CD14-positive monocyte (primary cell): ENCODE data around the gene RINL. TPM values are rescaled to one million over a fixed set of nuclear protein-coding genes. Genes with fewer than 3 reads are reported as not detected.
"Not testable (repeated sequence)": the region's sequence is repeated elsewhere in the genome, so short reads cannot be mapped to it uniquely, and the experiment has no call there.

Experiments used
- DNase-seq, 3 donors: peaks; one replicate each; pipeline ENCODE4 v3.0.0-alpha.2; 2011 to 2022
- H2AFZ ChIP-seq: 2 replicates; pipeline ENCODE4 v1.6.0; 2012; ENCODE audit warnings: mild to moderate bottlenecking, low read depth, low read length, inconsistent platforms; ENCODE audit not compliant: insufficient read depth, poor library complexity, severe bottlenecking
- H3K27ac ChIP-seq, 2 donors: 1 replicate in 1 of 2; 2 replicates in 1 of 2; pipeline ENCODE4 v1.5.1; 2012 to 2013; ENCODE audit warnings: low read length in 2 of 2, control low read depth in 1 of 2, inconsistent platforms in 1 of 2, low read depth in 1 of 2, mild to moderate bottlenecking in 1 of 2
- H3K27me3 ChIP-seq, 2 donors: one replicate each; pipeline versions ENCODE4 v1.6.0 to v1.6.1; 2011 to 2013; ENCODE audit warnings: low read length in 2 of 2; ENCODE audit not compliant: control insufficient read depth in 2 of 2, insufficient read depth in 2 of 2
- H3K36me3 ChIP-seq, 2 donors: replicated peaks in 1 of 2; 1 replicate in 1 of 2; 2 replicates in 1 of 2; pipeline versions ENCODE4 v1.5.1 to v1.6.1; 2012 to 2013; ENCODE audit warnings: low read length in 2 of 2, control low read depth in 1 of 2, inconsistent platforms in 1 of 2, mild to moderate bottlenecking in 1 of 2; ENCODE audit not compliant: insufficient read depth in 2 of 2, control insufficient read depth in 1 of 2
- H3K4me1 ChIP-seq, 2 donors: 1 replicate in 1 of 2; 2 replicates in 1 of 2; pipeline versions ENCODE4 v1.5.1 to v1.6.1; 2012 to 2013; ENCODE audit warnings: low read length in 2 of 2, control low read depth in 1 of 2, inconsistent platforms in 1 of 2, mild to moderate bottlenecking in 1 of 2, moderate library complexity in 1 of 2; ENCODE audit not compliant: insufficient read depth in 2 of 2, control insufficient read depth in 1 of 2
- H3K4me2 ChIP-seq: replicated peaks from 2 replicates; pipeline ENCODE3; 2012; ENCODE audit warnings: low read length, moderate library complexity, mild to moderate bottlenecking; ENCODE audit not compliant: poor library complexity, severe bottlenecking; ENCODE audit errors: extremely low read depth
- H3K4me3 ChIP-seq, 3 experiments: fragments of 200-600 bp in 1 of 3; sonication (generic) in 1 of 3; replicated peaks in 1 of 3; 1 replicate in 2 of 3; 2 replicates in 1 of 3; pipeline ENCODE4 v1.5.1; 2011 to 2013; ENCODE audit warnings: low read length in 3 of 3, mild to moderate bottlenecking in 3 of 3, control low read depth in 2 of 3, low read depth in 2 of 3, inconsistent platforms in 1 of 3, moderate library complexity in 1 of 3
- H3K79me2 ChIP-seq: 2 replicates; pipeline ENCODE4 v1.6.0; 2012; ENCODE audit warnings: mild to moderate bottlenecking, control low read depth, inconsistent platforms, low read length, moderate library complexity; ENCODE audit not compliant: insufficient read depth
- H3K9ac ChIP-seq: 2 replicates; pipeline ENCODE4 v1.6.0; 2017; ENCODE audit warnings: low read length, mild to moderate bottlenecking; ENCODE audit not compliant: insufficient read depth, poor library complexity, severe bottlenecking
- H3K9me3 ChIP-seq, 2 donors: replicated peaks in 1 of 2; 1 replicate in 1 of 2; 2 replicates in 1 of 2; pipeline versions ENCODE4 v1.5.1 to v1.6.1; 2012 to 2013; ENCODE audit warnings: low read length in 2 of 2, control low read depth in 1 of 2; ENCODE audit not compliant: control insufficient read depth in 1 of 2, insufficient read depth in 1 of 2
- H4K20me1 ChIP-seq: 2 replicates; pipeline ENCODE4 v1.6.0; 2012; ENCODE audit warnings: mild to moderate bottlenecking, low read length, control low read depth, moderate library complexity; ENCODE audit not compliant: insufficient read depth
- H3K27ac Mint-ChIP-seq, 7 donors: one replicate each; pipeline ENCODE4 v1.8.0; 2020; ENCODE audit warnings: mild to moderate bottlenecking in 7 of 7, mixed read lengths in 7 of 7, moderate library complexity in 6 of 7, inconsistent platforms in 2 of 7
- H3K27me3 Mint-ChIP-seq, 3 donors: one replicate each; pipeline ENCODE4 v1.8.0; 2021 to 2022; ENCODE audit warnings: low read depth in 3 of 3, mild to moderate bottlenecking in 3 of 3, mixed read lengths in 3 of 3, moderate library complexity in 3 of 3, inconsistent platforms in 1 of 3
- H3K36me3 Mint-ChIP-seq, 2 donors: one replicate each; pipeline ENCODE4 v1.8.0; 2020; ENCODE audit warnings: mixed read lengths in 2 of 2, inconsistent platforms in 1 of 2, mild to moderate bottlenecking in 1 of 2
- H3K4me1 Mint-ChIP-seq: one replicate; pipeline ENCODE4 v1.8.0; 2020; ENCODE audit warnings: mild to moderate bottlenecking, mixed read lengths
- H3K4me3 Mint-ChIP-seq, 2 donors: one replicate each; pipeline ENCODE4 v1.8.0; 2020; ENCODE audit warnings: mild to moderate bottlenecking in 2 of 2, mixed read lengths in 2 of 2, moderate library complexity in 1 of 2
- H3K9me3 Mint-ChIP-seq, 7 donors: one replicate each; pipeline ENCODE4 v1.8.0; 2020 to 2022; ENCODE audit warnings: mixed read lengths in 7 of 7, mild to moderate bottlenecking in 6 of 7, moderate library complexity in 6 of 7, inconsistent platforms in 2 of 7
- CTCF ChIP-seq: fragments of 200-600 bp; IDR thresholded peaks from one replicate; pipeline ENCODE4 v1.8.0; 2022; ENCODE audit warnings: antibody characterized with exemption, mild to moderate bottlenecking
- WGBS: methylation state at CpG from one replicate; pipeline ENCODE4 v1.1.5; 2013; ENCODE audit warnings: missing lambda C conversion rate; ENCODE audit not compliant: insufficient coverage; 5-methylcytosine and 5-hydroxymethylcytosine counted together
- intact Hi-C, 2 donors: fragments of 100-400 bp; cut with micrococcal nuclease; formaldehyde crosslinking; loops; one replicate each; pipeline versions ENCODE4 v1.15.0 to v1.15.1; 2023
- polyA plus RNA-seq, 3 donors: library from polyadenylated mRNA; depleted of rRNA in 1 of 3; unstranded in 2 of 3; stranded (reverse) in 1 of 3; fragments of 300-500 nt in 2 of 3; fragments of >200 nt in 1 of 3; fragmentation: Illumina TruSeq in 2 of 3; gene quantifications; 1 replicate in 2 of 3; 2 replicates in 1 of 3; pipeline ENCODE4 v1.2.3, GENCODE V29; 2012 to 2021

The RINL gene
- polyA plus RNA-seq, 3 donors = 4.1 to 13.5 (median 7.2) TPM

DNA sequence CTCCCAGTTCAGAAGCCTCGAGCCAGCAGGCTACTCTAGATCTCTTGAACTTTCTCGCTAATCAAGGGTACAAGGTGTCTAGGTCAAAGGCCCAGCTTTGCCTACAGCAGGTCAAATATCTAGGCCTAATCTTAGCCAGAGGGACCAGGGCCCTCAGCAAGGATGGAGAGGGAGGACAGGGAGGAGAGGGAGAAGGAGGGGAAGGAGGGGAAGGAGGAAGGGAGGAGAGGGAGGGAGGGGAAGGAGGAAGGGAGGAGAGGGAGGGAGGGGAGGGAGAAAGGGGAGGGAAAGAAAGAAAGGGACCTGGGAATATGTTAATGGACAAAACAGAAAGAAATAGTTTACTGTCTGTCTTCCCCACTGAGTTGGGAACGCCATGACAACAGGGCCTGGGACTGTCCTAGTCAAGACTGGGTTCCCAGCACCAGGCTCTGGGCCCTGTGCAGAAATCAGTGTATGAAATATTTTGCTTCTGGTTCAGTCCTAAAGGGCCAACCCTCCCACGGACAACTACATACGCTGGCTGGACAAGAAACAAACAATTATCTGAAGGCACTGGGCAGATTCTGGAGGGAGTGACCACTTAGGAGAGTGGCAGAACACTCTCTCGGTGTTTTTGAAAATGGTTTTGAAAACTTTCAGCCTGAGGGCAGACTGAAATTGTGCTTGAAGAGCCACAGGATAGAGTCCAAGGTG, 51.1 kb downstream of the RINL start:
- no peak overlapping the region for H3K4me2 ChIP-seq
- no peak overlapping the region for H2AFZ ChIP-seq
- DNase-seq = no peak
- H3K4me1 Mint-ChIP-seq = peaks cover 26% of the 10 kb centered on the region
- no peaks in the 10 kb centered on the region for H3K27me3 ChIP-seq
- H3K27ac ChIP-seq = no peak overlapping the region
- H3K9me3 Mint-ChIP-seq = peaks cover 0 to 10% (median 0%) of the 10 kb centered on the region in 7 donors
- H3K36me3 ChIP-seq = peaks cover 40 to 56% of the 10 kb centered on the region in 2 donors
- no peak overlapping the region for H3K4me3 ChIP-seq
- H3K4me3 Mint-ChIP-seq = no peak overlapping the region
- peaks cover 29 to 30% of the 10 kb centered on the region in 2 donors for H3K4me1 ChIP-seq
- TF ChIP-seq CTCF = no peak
- peak overlapping the region in 1 of 7 donors; percentile 63 for H3K27ac Mint-ChIP-seq
- peaks cover 0 to 5% of the 10 kb centered on the region in 2 donors for H3K9me3 ChIP-seq
- H3K27me3 Mint-ChIP-seq = no peaks in the 10 kb centered on the region
- peaks cover 49% of the 10 kb centered on the region for H3K79me2 ChIP-seq
- intact Hi-C loops = no loop called here
- H4K20me1 ChIP-seq = peaks cover 4% of the 10 kb centered on the region
- H3K9ac ChIP-seq = no peak overlapping the region
- peaks cover 55 to 64% of the 10 kb centered on the region in 2 donors for H3K36me3 Mint-ChIP-seq
- 98% methylated on average over 6 of the region's 6 CpGs for WGBS

DNA sequence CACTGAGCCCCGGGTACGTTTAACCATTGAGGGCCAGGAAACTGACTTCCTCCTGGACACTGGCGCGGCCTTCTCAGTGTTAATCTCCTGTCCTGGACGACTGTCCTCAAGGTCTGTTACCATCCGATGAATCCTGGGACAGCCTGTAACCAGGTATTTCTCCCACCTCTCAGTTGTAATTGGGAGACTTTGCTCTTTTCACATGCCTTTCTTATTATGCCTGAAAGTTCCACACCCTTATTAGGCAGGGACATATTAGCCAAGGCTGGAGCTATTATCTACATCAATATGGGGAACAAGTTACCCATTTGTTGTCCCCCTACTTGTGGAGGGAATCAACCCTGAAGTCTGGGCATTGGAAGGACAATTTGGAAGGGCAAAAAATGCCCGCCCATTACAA, 52.1 kb downstream of the RINL start:
- peaks cover 42 to 60% of the 10 kb centered on the region in 2 donors for H3K36me3 ChIP-seq
- intact Hi-C loops, H3K4me3 Mint-ChIP-seq, H3K9ac ChIP-seq, H3K4me3 ChIP-seq, DNase-seq, H3K4me2 ChIP-seq, H3K9me3 Mint-ChIP-seq, H3K27me3 ChIP-seq, H3K27ac ChIP-seq, H3K27ac Mint-ChIP-seq, H3K9me3 ChIP-seq, H2AFZ ChIP-seq, H3K27me3 Mint-ChIP-seq, H4K20me1 ChIP-seq: not testable (repeated sequence)
- 86% methylated on average over 2 of the region's 7 CpGs for WGBS
- H3K36me3 Mint-ChIP-seq = peaks cover 57 to 71% of the 10 kb centered on the region in 2 donors
- H3K4me1 ChIP-seq = peaks cover 22 to 24% of the 10 kb centered on the region in 2 donors
- peaks cover 21% of the 10 kb centered on the region for H3K4me1 Mint-ChIP-seq
- peaks cover 42% of the 10 kb centered on the region for H3K79me2 ChIP-seq

GRCh38 chr19:38821230-38821825, 56.7 kb downstream of the RINL start:
- H3K9me3 Mint-ChIP-seq, H3K4me1 Mint-ChIP-seq, H2AFZ ChIP-seq, DNase-seq, H3K27ac Mint-ChIP-seq, H3K27ac ChIP-seq, H3K27me3 Mint-ChIP-seq, H3K4me3 ChIP-seq, intact Hi-C loops, H3K4me1 ChIP-seq, H3K27me3 ChIP-seq, H3K9ac ChIP-seq, H3K9me3 ChIP-seq, H3K4me3 Mint-ChIP-seq, H3K4me2 ChIP-seq: not testable (repeated sequence)
- peaks cover 70 to 87% of the 10 kb centered on the region in 2 donors for H3K36me3 Mint-ChIP-seq
- Histone ChIP-seq H4K20me1 (peaks cover 12% of the 10 kb centered on the region), H3K36me3 (peaks cover 63 to 84% of the 10 kb centered on the region in 2 donors), H3K79me2 (peaks cover 12% of the 10 kb centered on the region)
- 97% methylated on average over 26 of the region's 29 CpGs for WGBS
